Measurements from ENCODE around the gene TIAM1. TPM values are rescaled to one million over a fixed set of nuclear protein-coding genes. Genes with fewer than 3 reads are reported as not detected.

The TIAM1 gene
- total RNA-seq, 1 experiment from 2014 or later, result 28.7 TPM

GRCh38 chr21:31243611-31244010 is 100.5 kb downstream of the TIAM1 start:
- no peak for ATAC-seq
- H3K27me3 Mint-ChIP-seq (ENCODE audit: low read depth), result no peaks in the 10 kb centered on the region; the same call in 1 of the 2 replicates

DNA sequence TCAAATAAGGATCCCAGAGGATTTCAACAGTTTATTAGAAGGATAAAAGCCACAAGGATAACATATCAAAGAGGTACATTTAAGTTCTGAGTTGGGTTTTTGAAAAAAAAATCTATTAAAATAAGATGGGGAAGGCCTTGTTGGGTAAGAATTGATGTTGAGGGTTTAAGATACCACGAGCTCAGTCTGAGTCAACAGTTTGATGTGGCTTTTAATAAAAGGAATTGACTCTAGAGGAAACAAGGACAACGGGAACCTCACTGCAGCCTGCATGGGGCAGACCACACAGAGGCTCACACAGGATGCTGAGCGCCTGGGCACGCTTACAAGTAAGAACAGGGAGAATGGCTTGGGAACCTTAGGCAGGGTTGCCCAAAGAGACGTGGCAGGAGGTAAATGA is 107.5 kb downstream of the TIAM1 start:
- H3K4me1 Mint-ChIP-seq, result no peaks in the 10 kb centered on the region
- CTCF ChIA-PET, result interaction anchor here (0.5 kb wide), 1 partner anchor 59 kb away, joined by 3 read pairs; no protein-coding TSS in a partner anchor
- H3K36me3 Mint-ChIP-seq, result peaks cover 23% of the 10 kb centered on the region
- no peak overlapping the region for H3K27ac Mint-ChIP-seq
- no peaks in the 10 kb centered on the region for H3K27me3 Mint-ChIP-seq (ENCODE audit: low read depth)
- no peak for DNase-seq (ENCODE audit: low spot score)
- peaks cover 15% of the 10 kb centered on the region for H3K9me3 Mint-ChIP-seq
- TF ChIP-seq, protein P1, sequence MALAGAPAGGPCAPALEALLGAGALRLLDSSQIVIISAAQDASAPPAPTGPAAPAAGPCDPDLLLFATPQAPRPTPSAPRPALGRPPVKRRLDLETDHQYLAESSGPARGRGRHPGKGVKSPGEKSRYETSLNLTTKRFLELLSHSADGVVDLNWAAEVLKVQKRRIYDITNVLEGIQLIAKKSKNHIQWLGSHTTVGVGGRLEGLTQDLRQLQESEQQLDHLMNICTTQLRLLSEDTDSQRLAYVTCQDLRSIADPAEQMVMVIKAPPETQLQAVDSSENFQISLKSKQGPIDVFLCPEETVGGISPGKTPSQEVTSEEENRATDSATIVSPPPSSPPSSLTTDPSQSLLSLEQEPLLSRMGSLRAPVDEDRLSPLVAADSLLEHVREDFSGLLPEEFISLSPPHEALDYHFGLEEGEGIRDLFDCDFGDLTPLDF (CRISPR knock-in tag; IDR thresholded peaks at IDR 0.05), result no peak
- TF ChIP-seq STAT6 (CRISPR knock-in tag; conservative IDR thresholded peaks at IDR 0.05; ENCODE audit: low read depth), result no peak
- no peak for TF ChIP-seq MAX (CRISPR knock-in tag; IDR thresholded peaks at IDR 0.05)
- TF ChIP-seq MYBL2 (CRISPR knock-in tag; IDR thresholded peaks at IDR 0.05), result no peak
- TF ChIP-seq, protein P2, sequence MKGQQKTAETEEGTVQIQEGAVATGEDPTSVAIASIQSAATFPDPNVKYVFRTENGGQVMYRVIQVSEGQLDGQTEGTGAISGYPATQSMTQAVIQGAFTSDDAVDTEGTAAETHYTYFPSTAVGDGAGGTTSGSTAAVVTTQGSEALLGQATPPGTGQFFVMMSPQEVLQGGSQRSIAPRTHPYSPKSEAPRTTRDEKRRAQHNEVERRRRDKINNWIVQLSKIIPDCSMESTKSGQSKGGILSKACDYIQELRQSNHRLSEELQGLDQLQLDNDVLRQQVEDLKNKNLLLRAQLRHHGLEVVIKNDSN (CRISPR knock-in tag; IDR thresholded peaks at IDR 0.05), result no peak
- no peak for TF ChIP-seq CTCF (IDR thresholded peaks at IDR 0.05)
- no peak for TF ChIP-seq TCF7 (CRISPR knock-in tag; IDR thresholded peaks at IDR 0.05; ENCODE audit: low read depth)
- no peak for TF ChIP-seq CREM (CRISPR knock-in tag; IDR thresholded peaks at IDR 0.05)
- TF ChIP-seq ZNF263 (CRISPR knock-in tag; IDR thresholded peaks at IDR 0.05; ENCODE audit: low read depth), result no peak
- POLR2A ChIA-PET, result no interaction called here
- no peak overlapping the region for H3K4me3 Mint-ChIP-seq
- ATAC-seq, result no peak

More at GRCh38 chr21:31243611-31244010, 100.5 kb downstream of the TIAM1 start:
- TF ChIP-seq ZNF317 (CRISPR knock-in tag; IDR thresholded peaks at IDR 0.05; ENCODE audit: borderline replicate concordance, low read depth), result peak; percentile 89
- TF ChIP-seq, protein P3, sequence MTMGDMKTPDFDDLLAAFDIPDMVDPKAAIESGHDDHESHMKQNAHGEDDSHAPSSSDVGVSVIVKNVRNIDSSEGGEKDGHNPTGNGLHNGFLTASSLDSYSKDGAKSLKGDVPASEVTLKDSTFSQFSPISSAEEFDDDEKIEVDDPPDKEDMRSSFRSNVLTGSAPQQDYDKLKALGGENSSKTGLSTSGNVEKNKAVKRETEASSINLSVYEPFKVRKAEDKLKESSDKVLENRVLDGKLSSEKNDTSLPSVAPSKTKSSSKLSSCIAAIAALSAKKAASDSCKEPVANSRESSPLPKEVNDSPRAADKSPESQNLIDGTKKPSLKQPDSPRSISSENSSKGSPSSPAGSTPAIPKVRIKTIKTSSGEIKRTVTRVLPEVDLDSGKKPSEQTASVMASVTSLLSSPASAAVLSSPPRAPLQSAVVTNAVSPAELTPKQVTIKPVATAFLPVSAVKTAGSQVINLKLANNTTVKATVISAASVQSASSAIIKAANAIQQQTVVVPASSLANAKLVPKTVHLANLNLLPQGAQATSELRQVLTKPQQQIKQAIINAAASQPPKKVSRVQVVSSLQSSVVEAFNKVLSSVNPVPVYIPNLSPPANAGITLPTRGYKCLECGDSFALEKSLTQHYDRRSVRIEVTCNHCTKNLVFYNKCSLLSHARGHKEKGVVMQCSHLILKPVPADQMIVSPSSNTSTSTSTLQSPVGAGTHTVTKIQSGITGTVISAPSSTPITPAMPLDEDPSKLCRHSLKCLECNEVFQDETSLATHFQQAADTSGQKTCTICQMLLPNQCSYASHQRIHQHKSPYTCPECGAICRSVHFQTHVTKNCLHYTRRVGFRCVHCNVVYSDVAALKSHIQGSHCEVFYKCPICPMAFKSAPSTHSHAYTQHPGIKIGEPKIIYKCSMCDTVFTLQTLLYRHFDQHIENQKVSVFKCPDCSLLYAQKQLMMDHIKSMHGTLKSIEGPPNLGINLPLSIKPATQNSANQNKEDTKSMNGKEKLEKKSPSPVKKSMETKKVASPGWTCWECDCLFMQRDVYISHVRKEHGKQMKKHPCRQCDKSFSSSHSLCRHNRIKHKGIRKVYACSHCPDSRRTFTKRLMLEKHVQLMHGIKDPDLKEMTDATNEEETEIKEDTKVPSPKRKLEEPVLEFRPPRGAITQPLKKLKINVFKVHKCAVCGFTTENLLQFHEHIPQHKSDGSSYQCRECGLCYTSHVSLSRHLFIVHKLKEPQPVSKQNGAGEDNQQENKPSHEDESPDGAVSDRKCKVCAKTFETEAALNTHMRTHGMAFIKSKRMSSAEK (CRISPR knock-in tag; IDR thresholded peaks at IDR 0.05; ENCODE audit: borderline replicate concordance), result no peak
- no peak for TF ChIP-seq ESRRA (CRISPR knock-in tag; IDR thresholded peaks at IDR 0.05; ENCODE audit: borderline replicate concordance)
- H3K9me3 Mint-ChIP-seq, result peaks cover 43% of the 10 kb centered on the region
- CTCF ChIA-PET, result no interaction called here
- H3K4me3 Mint-ChIP-seq, result no peak overlapping the region
- POLR2A ChIA-PET, result no interaction called here
- H3K27ac Mint-ChIP-seq, result no peak overlapping the region
- no peaks in the 10 kb centered on the region for H3K4me1 Mint-ChIP-seq
- peaks cover 60% of the 10 kb centered on the region for H3K36me3 Mint-ChIP-seq
- no peak for DNase-seq (ENCODE audit: low spot score)

All from WTC11 (cell line).